ENCODE results near the gene OR1L4.

The OR1L4 gene

DNA sequence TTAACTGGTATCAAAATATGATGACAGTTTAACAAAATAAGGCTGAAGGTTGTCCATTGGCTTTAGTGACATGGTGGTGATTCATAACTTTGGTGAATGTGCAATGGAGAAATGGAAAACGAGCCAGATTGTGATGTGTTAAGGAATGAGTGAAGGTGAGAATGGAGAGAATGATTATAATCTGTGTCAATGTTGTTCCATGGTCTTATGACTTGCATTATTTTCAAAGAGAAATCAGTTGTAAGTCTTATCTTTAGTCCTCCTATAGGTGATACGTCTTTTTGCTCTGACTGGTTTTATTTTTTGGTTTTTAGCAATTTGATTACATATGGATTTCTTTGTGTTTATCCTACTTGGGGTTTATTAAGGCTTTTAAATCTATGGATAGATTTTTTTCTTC is 31.0 kb downstream of the OR1L4 start:
- Histone ChIP-seq H3F3A (ENCODE audit: insufficient read depth) (no peaks in the 10 kb centered on the region), H3K79me2 (ENCODE audit: insufficient read depth, low read length) (no peaks in the 10 kb centered on the region), H3K9ac (ENCODE audit: low read length) (no peak overlapping the region), H4K20me1 (ENCODE audit: low read depth, low read length) (no peaks in the 10 kb centered on the region), H3K4me3 (ENCODE audit: insufficient read depth, low read length, poor library complexity, severe bottlenecking) (no peak overlapping the region), H3K27me3 (ENCODE audit: low read length) (no peaks in the 10 kb centered on the region), H3K27ac (ENCODE audit: low read depth, low read length) (no peak overlapping the region), H3K9me3 (ENCODE audit: insufficient read depth, low read length) (no peaks in the 10 kb centered on the region; the same call in 1 of the 2 replicates), H2AFZ (ENCODE audit: low read depth, low read length, severe bottlenecking) (no peak overlapping the region), H3K4me2 (ENCODE audit: low read depth, low read length, poor library complexity, severe bottlenecking) (no peak overlapping the region), H3K36me3 (ENCODE audit: low read length) (no peaks in the 10 kb centered on the region), H3K9me2 (replicated peaks; ENCODE audit: insufficient read depth, low read length) (no peaks in the 10 kb centered on the region)
- TF ChIP-seq, protein P1, sequence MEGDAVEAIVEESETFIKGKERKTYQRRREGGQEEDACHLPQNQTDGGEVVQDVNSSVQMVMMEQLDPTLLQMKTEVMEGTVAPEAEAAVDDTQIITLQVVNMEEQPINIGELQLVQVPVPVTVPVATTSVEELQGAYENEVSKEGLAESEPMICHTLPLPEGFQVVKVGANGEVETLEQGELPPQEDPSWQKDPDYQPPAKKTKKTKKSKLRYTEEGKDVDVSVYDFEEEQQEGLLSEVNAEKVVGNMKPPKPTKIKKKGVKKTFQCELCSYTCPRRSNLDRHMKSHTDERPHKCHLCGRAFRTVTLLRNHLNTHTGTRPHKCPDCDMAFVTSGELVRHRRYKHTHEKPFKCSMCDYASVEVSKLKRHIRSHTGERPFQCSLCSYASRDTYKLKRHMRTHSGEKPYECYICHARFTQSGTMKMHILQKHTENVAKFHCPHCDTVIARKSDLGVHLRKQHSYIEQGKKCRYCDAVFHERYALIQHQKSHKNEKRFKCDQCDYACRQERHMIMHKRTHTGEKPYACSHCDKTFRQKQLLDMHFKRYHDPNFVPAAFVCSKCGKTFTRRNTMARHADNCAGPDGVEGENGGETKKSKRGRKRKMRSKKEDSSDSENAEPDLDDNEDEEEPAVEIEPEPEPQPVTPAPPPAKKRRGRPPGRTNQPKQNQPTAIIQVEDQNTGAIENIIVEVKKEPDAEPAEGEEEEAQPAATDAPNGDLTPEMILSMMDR (IDR thresholded peaks at IDR 0.05; ENCODE audit: insufficient read depth, low read length, poor library complexity, severe bottlenecking), result no peak
- TF ChIP-seq EZH2phosphoT487 (conservative IDR thresholded peaks at IDR 0.05; ENCODE audit: low read length), result no peak

DNA sequence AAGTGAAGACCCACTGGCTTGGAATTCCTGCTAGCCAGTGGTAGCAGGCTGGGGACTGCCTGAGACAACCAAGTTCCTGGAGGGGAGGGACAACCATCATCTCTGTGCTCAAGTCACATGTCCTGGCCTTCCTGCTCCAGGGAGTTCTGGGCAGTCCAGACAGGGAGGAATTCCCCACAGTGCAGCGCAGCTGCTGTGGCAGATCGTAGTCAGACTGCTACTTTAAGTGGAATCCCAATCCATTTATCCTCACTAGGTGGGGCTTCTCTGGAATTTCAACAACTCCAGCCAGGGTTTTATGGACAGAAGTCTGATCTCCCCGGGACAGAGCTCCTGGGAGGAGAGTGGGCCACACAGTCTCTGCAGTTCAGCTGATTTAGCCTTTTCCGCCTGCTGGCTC is 44.0 kb downstream of the OR1L4 start:
- TF ChIP-seq, protein P1 (IDR thresholded peaks at IDR 0.05; ENCODE audit: insufficient read depth, low read length, poor library complexity, severe bottlenecking), result no peak
- TF ChIP-seq EZH2phosphoT487 (conservative IDR thresholded peaks at IDR 0.05; ENCODE audit: low read length), result no peak
- H3K9me3 ChIP-seq (ENCODE audit: insufficient read depth, low read length), result no peaks in the 10 kb centered on the region
- no peak overlapping the region for H3K9ac ChIP-seq (ENCODE audit: low read length)
- H3K9me2 ChIP-seq (replicated peaks; ENCODE audit: insufficient read depth, low read length), result no peaks in the 10 kb centered on the region
- H2AFZ ChIP-seq (ENCODE audit: low read depth, low read length, severe bottlenecking), result no peak overlapping the region
- no peak overlapping the region for H3K4me3 ChIP-seq (ENCODE audit: insufficient read depth, low read length, poor library complexity, severe bottlenecking)
- no peaks in the 10 kb centered on the region for H3F3A ChIP-seq (ENCODE audit: insufficient read depth)
- no peak overlapping the region for H3K27ac ChIP-seq (ENCODE audit: low read depth, low read length)
- no peaks in the 10 kb centered on the region for H3K36me3 ChIP-seq (ENCODE audit: low read length)
- no peaks in the 10 kb centered on the region for H3K27me3 ChIP-seq (ENCODE audit: low read length)
- no peak overlapping the region for H3K4me2 ChIP-seq (ENCODE audit: low read depth, low read length, poor library complexity, severe bottlenecking)
- H3K79me2 ChIP-seq (ENCODE audit: insufficient read depth, low read length), result no peaks in the 10 kb centered on the region
- no peaks in the 10 kb centered on the region for H4K20me1 ChIP-seq (ENCODE audit: low read depth, low read length)
